Hepatocyte (in vitro differentiated cells): Measurements from ENCODE around the gene RSU1. TPM values are rescaled to one million over a fixed set of nuclear protein-coding genes. Genes with fewer than 3 reads are reported as not detected.

Source experiments
- DNase-seq: peaks from one replicate; pipeline ENCODE4 v3.0.0-alpha.2; 2016; ENCODE audit warnings: low spot score
- H2AFZ ChIP-seq: fragments of 200-600 bp; sonication (generic); 2 replicates; pipeline ENCODE4 v1.6.0; 2016; ENCODE audit warnings: antibody characterized with exemption, mild to moderate bottlenecking
- H3K27ac ChIP-seq: fragments of 200-600 bp; sonication (generic); 2 replicates; pipeline ENCODE4 v1.5.1; 2016; ENCODE audit warnings: mild to moderate bottlenecking
- H3K27me3 ChIP-seq: fragments of 200-600 bp; sonication (generic); 2 replicates; pipeline ENCODE4 v1.6.1; 2016
- H3K36me3 ChIP-seq: fragments of 200-600 bp; sonication (generic); replicated peaks from 2 replicates; pipeline ENCODE4 v1.5.1; 2016; ENCODE audit warnings: low read depth; ENCODE audit not compliant: insufficient read depth
- H3K4me1 ChIP-seq: fragments of 200-600 bp; sonication (generic); 2 replicates; pipeline ENCODE4 v1.5.1; 2016; ENCODE audit warnings: mild to moderate bottlenecking, moderate library complexity; ENCODE audit not compliant: insufficient read depth
- H3K4me2 ChIP-seq: fragments of 200-600 bp; sonication (generic); 2 replicates; pipeline ENCODE4 v1.6.0; 2016
- H3K4me3 ChIP-seq: fragments of 200-600 bp; sonication (generic); 2 replicates; pipeline ENCODE4 v1.5.1; 2016; ENCODE audit warnings: mild to moderate bottlenecking
- H3K79me2 ChIP-seq: fragments of 200-600 bp; sonication (generic); 2 replicates; pipeline ENCODE4 v1.6.0; 2017; ENCODE audit warnings: mild to moderate bottlenecking
- H3K9me2 ChIP-seq: fragments of 200-600 bp; sonication (generic); replicated peaks from 2 replicates; pipeline ENCODE4 v1.6.0; 2017; ENCODE audit warnings: mild to moderate bottlenecking; ENCODE audit not compliant: insufficient read depth
- H3K9me3 ChIP-seq: fragments of 200-600 bp; sonication (generic); 2 replicates; pipeline ENCODE4 v1.5.1; 2016; ENCODE audit warnings: low read depth, mild to moderate bottlenecking
- H4K20me1 ChIP-seq: fragments of 200-600 bp; sonication (generic); 2 replicates; pipeline ENCODE4 v1.6.0; 2016; ENCODE audit warnings: mild to moderate bottlenecking; ENCODE audit not compliant: insufficient read depth, poor library complexity, severe bottlenecking
- CTCF ChIP-seq: fragments of 200-600 bp; sonication (generic); IDR thresholded peaks from 2 replicates; pipeline ENCODE4 v1.5.1; 2016; ENCODE audit warnings: antibody characterized with exemption, mild to moderate bottlenecking; ENCODE audit not compliant: poor library complexity
- EZH2 ChIP-seq: fragments of 200-600 bp; sonication (generic); IDR thresholded peaks from 2 replicates; pipeline ENCODE4 v1.6.1; 2016; ENCODE audit warnings: antibody characterized with exemption, mild to moderate bottlenecking, borderline replicate concordance
- EZH2phosphoT487 ChIP-seq: fragments of 200-600 bp; sonication (generic); IDR thresholded peaks from one replicate; pipeline ENCODE4 v1.6.1; 2018; ENCODE audit warnings: antibody characterized with exemption, mild to moderate bottlenecking, low read depth, moderate library complexity; ENCODE audit not compliant: unreplicated experiment, severe bottlenecking
- WGBS: methylation state at CpG from one replicate; pipeline ENCODE4 v1.1.6; 2016; ENCODE audit warnings: low lambda C conversion rate; ENCODE audit errors: missing lambda C conversion rate; 5-methylcytosine and 5-hydroxymethylcytosine counted together
- polyA plus RNA-seq: library from polyadenylated mRNA; unstranded; fragments of >200 nt; fragmentation: Nextera tagmentation; extraction: Ambion mirVana; gene quantifications from 2 replicates; pipeline ENCODE4 v1.2.1, GENCODE V29; 2016
- total RNA-seq: library from RNA; depleted of rRNA; stranded (reverse); fragments of >200 nt; gene quantifications from 2 replicates; pipeline ENCODE4 v1.2.3, GENCODE V29; 2014

RSU1 gene
- total and polyA plus RNA-seq, 2 experiments from 2014 or later, result 37.0 to 52.3 TPM

- Histone ChIP-seq H4K20me1 (no peaks in the 10 kb centered on the region), H3K4me1 (no peaks in the 10 kb centered on the region), H3K36me3 (no peaks in the 10 kb centered on the region), H3K9me3 (no peaks in the 10 kb centered on the region), H3K27me3 (no peaks in the 10 kb centered on the region), H3K27ac (no peak overlapping the region), H3K4me2 (no peak overlapping the region), H2AFZ (no peak overlapping the region), H3K9me2 (no peaks in the 10 kb centered on the region), H3K79me2 (no peaks in the 10 kb centered on the region), H3K4me3 (no peak overlapping the region)
- 84% methylated on average over 3 of the region's 3 CpGs for WGBS
- no peak for TF ChIP-seq EZH2
- TF ChIP-seq CTCF, result no peak
- TF ChIP-seq EZH2phosphoT487, result no peak
- DNase-seq, result no peak
Measured at GRCh38 chr10:16656895-16657294, 160.3 kb downstream of the RSU1 start.

DNA sequence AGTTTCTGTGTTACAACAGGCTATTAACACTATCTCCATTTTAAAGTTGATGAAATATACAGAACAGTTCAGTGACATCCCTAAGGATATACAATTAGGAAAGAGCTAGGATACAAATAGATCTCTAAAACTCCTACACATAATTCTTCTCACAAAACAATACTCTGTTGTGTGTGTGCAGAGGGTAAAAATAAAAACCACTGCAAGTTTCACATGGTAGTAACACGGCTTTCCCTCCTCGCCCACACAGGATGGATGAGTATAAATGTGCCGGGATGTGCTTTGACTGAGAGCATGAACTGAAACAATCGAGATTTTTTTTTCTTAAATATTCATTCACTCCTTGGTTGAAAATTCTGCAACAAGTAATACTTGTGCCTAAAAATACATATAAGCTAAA lies 164.0 kb downstream of the RSU1 start:
- DNase-seq, result no peak
- WGBS, result 96% methylated on average over 4 of the region's 4 CpGs
- Histone ChIP-seq H3K36me3 (no peaks in the 10 kb centered on the region), H3K27me3 (no peaks in the 10 kb centered on the region), H3K9me3 (no peaks in the 10 kb centered on the region), H3K79me2 (no peaks in the 10 kb centered on the region), H3K9me2 (no peaks in the 10 kb centered on the region), H3K27ac (no peak overlapping the region), H3K4me2 (no peak overlapping the region), H3K4me1 (no peaks in the 10 kb centered on the region), H4K20me1 (no peaks in the 10 kb centered on the region), H3K4me3 (no peak overlapping the region), H2AFZ (no peak overlapping the region)
- TF ChIP-seq CTCF (no peak), EZH2phosphoT487 (no peak), EZH2 (no peak)

GRCh38 chr10:16652154-16652553 lies 165.1 kb downstream of the RSU1 start:
- 65% methylated on average over 5 of the region's 5 CpGs for whole genome bisulfite sequencing
- Histone ChIP-seq H4K20me1 (no peaks in the 10 kb centered on the region), H3K4me1 (no peaks in the 10 kb centered on the region), H2AFZ (no peak overlapping the region), H3K9me3 (no peaks in the 10 kb centered on the region), H3K4me2 (no peak overlapping the region), H3K27ac (no peak overlapping the region), H3K36me3 (no peaks in the 10 kb centered on the region), H3K27me3 (no peaks in the 10 kb centered on the region), H3K4me3 (no peak overlapping the region), H3K9me2 (no peaks in the 10 kb centered on the region), H3K79me2 (no peaks in the 10 kb centered on the region)
- DNase-seq, result no peak
- no peak for TF ChIP-seq EZH2
- TF ChIP-seq EZH2phosphoT487, result no peak
- TF ChIP-seq CTCF, result no peak

GRCh38 chr10:16649757-16650156 lies 167.5 kb downstream of the RSU1 start:
- Histone ChIP-seq H3K4me3 (no peak overlapping the region), H4K20me1 (no peaks in the 10 kb centered on the region), H3K9me2 (no peaks in the 10 kb centered on the region), H3K27ac (no peak overlapping the region), H3K36me3 (no peaks in the 10 kb centered on the region), H2AFZ (no peak overlapping the region), H3K4me1 (no peaks in the 10 kb centered on the region), H3K27me3 (no peaks in the 10 kb centered on the region), H3K9me3 (no peaks in the 10 kb centered on the region), H3K79me2 (no peaks in the 10 kb centered on the region), H3K4me2 (no peak overlapping the region)
- TF ChIP-seq EZH2phosphoT487 (no peak), EZH2 (no peak), CTCF (no peak)
- WGBS, result 72% methylated on average over 2 of the region's 2 CpGs
- no peak for DNase-seq
